ENCODE measurements around the gene CHRM5. TPM values are rescaled to one million over a fixed set of nuclear protein-coding genes. Genes with fewer than 3 reads are reported as not detected.

CHRM5 gene
- total RNA-seq, 2 donors from 2014 or later = not detected

DNA sequence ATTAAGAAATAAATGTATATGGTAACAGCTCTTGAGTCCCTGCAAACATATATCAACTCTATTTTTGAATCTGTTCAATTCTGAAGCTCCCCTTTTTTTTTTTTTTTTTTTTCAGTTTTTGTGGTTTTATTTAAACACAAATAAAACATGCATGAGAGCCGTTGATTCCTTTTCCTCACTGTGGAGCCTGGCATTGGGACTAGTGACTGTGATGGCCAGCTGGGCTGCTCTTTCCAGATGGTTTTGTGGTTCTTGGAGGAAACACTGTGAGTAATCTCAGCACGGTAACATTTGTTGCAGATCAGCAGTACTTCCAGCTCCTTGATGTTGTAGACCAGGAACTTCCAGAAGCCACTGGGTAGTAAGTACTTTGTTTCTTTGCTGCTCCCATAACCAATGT lies 117.4 kb downstream of the CHRM5 start:
- ATAC-seq (no peak), DNase-seq (no peak)
- TF ChIP-seq POLR2A (IDR thresholded peaks at IDR 0.05) = no peak
- TF ChIP-seq, protein P1, sequence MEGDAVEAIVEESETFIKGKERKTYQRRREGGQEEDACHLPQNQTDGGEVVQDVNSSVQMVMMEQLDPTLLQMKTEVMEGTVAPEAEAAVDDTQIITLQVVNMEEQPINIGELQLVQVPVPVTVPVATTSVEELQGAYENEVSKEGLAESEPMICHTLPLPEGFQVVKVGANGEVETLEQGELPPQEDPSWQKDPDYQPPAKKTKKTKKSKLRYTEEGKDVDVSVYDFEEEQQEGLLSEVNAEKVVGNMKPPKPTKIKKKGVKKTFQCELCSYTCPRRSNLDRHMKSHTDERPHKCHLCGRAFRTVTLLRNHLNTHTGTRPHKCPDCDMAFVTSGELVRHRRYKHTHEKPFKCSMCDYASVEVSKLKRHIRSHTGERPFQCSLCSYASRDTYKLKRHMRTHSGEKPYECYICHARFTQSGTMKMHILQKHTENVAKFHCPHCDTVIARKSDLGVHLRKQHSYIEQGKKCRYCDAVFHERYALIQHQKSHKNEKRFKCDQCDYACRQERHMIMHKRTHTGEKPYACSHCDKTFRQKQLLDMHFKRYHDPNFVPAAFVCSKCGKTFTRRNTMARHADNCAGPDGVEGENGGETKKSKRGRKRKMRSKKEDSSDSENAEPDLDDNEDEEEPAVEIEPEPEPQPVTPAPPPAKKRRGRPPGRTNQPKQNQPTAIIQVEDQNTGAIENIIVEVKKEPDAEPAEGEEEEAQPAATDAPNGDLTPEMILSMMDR (IDR thresholded peaks at IDR 0.05) = no peak
- intact Hi-C loops (cut with DNase I) = no loop called here
- H3K4me1 ChIP-seq = no peaks in the 10 kb centered on the region
- peaks cover 0 to 12% of the 10 kb centered on the region in 2 donors for H3K36me3 ChIP-seq (replicated peaks in 1 of 2; ENCODE audit: insufficient read depth in 1 of 2, low read depth in 2 of 2)
- H3K27ac ChIP-seq = no peak overlapping the region
- no peaks in the 10 kb centered on the region for H3K27me3 ChIP-seq
- 73 to 80% methylated on average over 2 of the region's 2 CpGs for WGBS, 2 donors
- no peaks in the 10 kb centered on the region for H3K9me3 ChIP-seq
- no peak overlapping the region for H3K4me3 ChIP-seq

DNA sequence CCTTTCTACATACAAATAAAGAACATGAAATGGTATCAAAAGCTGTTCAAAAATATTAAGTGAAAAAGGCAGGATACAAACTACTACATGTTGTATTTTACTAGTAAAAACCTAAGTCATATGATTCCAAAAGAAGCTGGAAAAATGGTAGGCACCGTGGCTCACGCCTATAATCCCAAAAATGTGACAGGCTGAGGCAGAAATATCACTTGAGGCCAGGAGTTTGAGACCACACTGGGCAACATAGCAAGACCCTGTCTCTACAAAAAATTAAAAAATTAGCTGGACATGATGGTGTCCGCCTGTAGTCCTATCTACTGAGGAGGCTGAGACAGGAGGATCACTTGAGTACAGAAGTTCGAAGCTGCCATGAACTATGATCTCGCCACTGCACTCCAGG lies 131.6 kb downstream of the CHRM5 start:
- ATAC-seq (no peak), DNase-seq (no peak)
- TF ChIP-seq, protein P1 (IDR thresholded peaks at IDR 0.05) = no peak
- TF ChIP-seq POLR2A (IDR thresholded peaks at IDR 0.05) = no peak
- Histone ChIP-seq H3K27ac (no peak overlapping the region), H3K4me1 (peaks cover 20% of the 10 kb centered on the region), H3K9me3 (no peaks in the 10 kb centered on the region), H3K27me3 (no peaks in the 10 kb centered on the region), H3K4me3 (no peak overlapping the region), H3K36me3 (replicated peaks in 1 of 2; ENCODE audit: insufficient read depth in 1 of 2, low read depth in 2 of 2) (peaks cover 0 to 2% of the 10 kb centered on the region in 2 donors)
- intact Hi-C loops (cut with DNase I) = loop anchor here (10.0 kb wide), 2 partner anchors 115 to 135 kb away; partner anchors contain the start of gene KATNBL1
- WGBS, 2 donors = 94 to 99% methylated on average over 5 of the region's 5 CpGs

DNA sequence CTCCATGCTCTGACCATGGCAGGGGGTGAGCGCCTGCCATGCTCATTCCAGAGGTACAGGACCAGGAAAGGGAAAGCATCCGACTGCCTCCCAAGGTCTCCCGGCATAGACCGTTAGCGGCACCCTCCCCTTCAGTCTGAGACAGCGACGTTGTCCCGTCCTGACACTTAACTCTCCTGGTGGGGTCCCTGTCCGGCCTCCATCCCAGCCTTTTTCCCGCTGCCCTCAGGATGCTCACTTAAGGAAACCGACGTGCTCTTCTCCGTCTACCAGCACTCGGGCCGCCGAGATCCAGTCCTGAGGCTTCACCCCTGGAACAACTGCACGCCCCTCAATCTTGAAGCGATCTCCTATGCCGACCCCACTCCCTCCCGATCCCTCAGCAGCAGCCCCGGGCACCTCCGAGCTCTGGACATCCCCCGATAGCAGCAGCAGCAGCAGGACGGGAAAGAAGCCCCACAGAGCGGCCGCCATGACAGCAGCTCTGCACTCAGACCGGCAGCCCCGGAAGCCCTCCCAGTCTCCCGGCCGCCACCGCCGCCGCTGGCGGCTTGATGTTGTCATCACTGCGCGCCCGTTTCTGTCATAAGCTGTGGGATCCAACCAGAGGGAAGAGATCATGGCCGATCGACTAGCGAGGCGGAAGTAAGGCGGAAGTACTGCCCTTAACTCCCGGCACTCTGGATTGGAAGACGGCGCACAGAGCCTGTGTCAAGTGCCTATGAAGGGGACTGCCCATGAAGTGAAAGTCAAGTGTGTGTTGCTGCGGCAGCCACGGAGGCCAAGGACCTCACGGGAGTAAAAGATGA lies 133.3 kb downstream of the CHRM5 start, which contains the start of the genes EMC7 and PGBD4:
TSS of gene EMC7 (minus strand) at position 497 of the 809 bp plus-strand sequence. CDS start at position 474, 23 bp downstream.
TSS of gene PGBD4 (plus strand) at position 718 of the 809 bp plus-strand sequence. CDS start 449 bp downstream, outside the sequence.
- TF ChIP-seq, protein P1 (IDR thresholded peaks at IDR 0.05) = peak in 1 of 7 experiments; percentile 29
- peak; percentile 78 to 96 (median 95) for TF ChIP-seq POLR2A (IDR thresholded peaks at IDR 0.05)
- Histone ChIP-seq H3K27ac (peak within 1 kb of the TSS; percentile 72 to 88 (median 86)), H3K9me3 (no peaks in the 10 kb centered on the region), H3K4me3 (peak within 1 kb of the TSS; percentile 98 to 99), H3K27me3 (no peaks in the 10 kb centered on the region), H3K4me1 (peaks cover 20% of the 10 kb centered on the region), H3K36me3 (replicated peaks in 1 of 2; ENCODE audit: insufficient read depth in 1 of 2, low read depth in 2 of 2) (no peaks in the 10 kb centered on the region)
- WGBS, 2 donors = 0 to 1% methylated on average over 23 to 48 of the region's 48 CpGs
- intact Hi-C loops (cut with DNase I) = loop anchor here (10.0 kb wide), 1 partner anchor 113 kb away; the partner anchor contains the start of gene KATNBL1
- DNase-seq (peak; percentile 99), ATAC-seq (peak; percentile 100)

DNA sequence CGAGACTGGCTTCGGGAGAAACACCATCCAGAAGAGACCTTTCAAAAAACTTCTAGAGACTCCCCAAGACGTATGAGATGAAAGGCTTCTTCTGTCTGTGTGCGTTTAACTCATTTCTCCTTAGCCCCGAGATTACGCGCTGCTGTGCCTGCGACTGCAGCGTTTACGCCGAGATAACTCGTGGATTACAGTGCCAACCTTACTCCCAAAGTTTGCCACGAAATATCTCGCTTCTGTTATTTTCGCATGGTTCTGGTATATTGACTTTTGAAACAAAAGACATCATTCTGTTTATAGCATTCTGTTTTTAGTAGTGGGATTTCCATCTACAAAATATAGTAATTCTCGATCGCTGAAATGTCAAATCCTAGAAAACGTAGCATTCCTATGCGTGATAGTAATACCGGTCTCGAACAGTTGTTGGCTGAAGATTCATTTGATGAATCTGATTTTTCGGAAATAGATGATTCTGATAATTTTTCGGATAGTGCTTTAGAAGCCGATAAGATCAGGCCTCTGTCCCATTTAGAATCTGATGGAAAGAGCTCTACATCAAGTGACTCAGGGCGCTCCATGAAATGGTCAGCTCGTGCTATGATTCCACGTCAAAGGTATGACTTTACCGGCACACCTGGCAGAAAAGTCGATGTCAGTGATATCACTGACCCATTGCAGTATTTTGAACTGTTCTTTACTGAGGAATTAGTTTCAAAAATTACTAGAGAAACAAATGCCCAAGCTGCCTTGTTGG lies 134.1 kb downstream of the CHRM5 start:
- Histone ChIP-seq H3K4me3 (peak overlapping the region; percentile 48 to 98), H3K4me1 (peaks cover 20% of the 10 kb centered on the region), H3K36me3 (replicated peaks in 1 of 2; ENCODE audit: insufficient read depth in 1 of 2, low read depth in 2 of 2) (no peaks in the 10 kb centered on the region), H3K9me3 (no peaks in the 10 kb centered on the region), H3K27me3 (no peaks in the 10 kb centered on the region), H3K27ac (peak overlapping the region; percentile 72 to 88 (median 86))
- intact Hi-C loops (cut with DNase I) = loop anchor here (10.0 kb wide), 1 partner anchor 112 kb away; the partner anchor contains the start of gene KATNBL1
- ATAC-seq (peak; percentile 51), DNase-seq (peak in 1 of 4 donors; percentile 2)
- TF ChIP-seq POLR2A (IDR thresholded peaks at IDR 0.05) = no peak
- TF ChIP-seq, protein P1 (IDR thresholded peaks at IDR 0.05) = peak in 1 of 7 experiments; percentile 6
- WGBS, 2 donors = 12 to 16% methylated on average over 29 of the region's 29 CpGs
